Tibial artery (tissue), 4 donors: Measurements from ENCODE around the gene MBIP.
"Not testable (repeated sequence)": the region's sequence is repeated elsewhere in the genome, so short reads cannot be mapped to it uniquely, and the experiment has no call there.

Experiments
- DNase-seq, 2 donors: peaks; one replicate each; pipeline ENCODE4 v3.0.0-alpha.2; 2019
- H3K27ac ChIP-seq, 2 donors: fragments of 200-600 bp; sonication (generic) in 1 of 2; 1 replicate in 1 of 2; 2 replicates in 1 of 2; pipeline ENCODE4 v1.5.1; 2018 to 2019; ENCODE audit warnings: mild to moderate bottlenecking in 1 of 2
- H3K27me3 ChIP-seq, 2 donors: fragments of 200-600 bp; sonication (generic) in 1 of 2; one replicate each; pipeline versions ENCODE4 v1.5.1 to v1.6.0; 2016 to 2019
- H3K36me3 ChIP-seq, 3 donors: fragments of 200-600 bp; sonication (generic) in 2 of 3; one replicate each; pipeline ENCODE4 v1.5.1; 2016 to 2019; ENCODE audit warnings: mild to moderate bottlenecking in 2 of 3
- H3K4me1 ChIP-seq, 4 donors: fragments of 200-600 bp; sonication (generic) in 2 of 4; 1 replicate in 3 of 4; 2 replicates in 1 of 4; pipeline ENCODE4 v1.5.1; 2016 to 2019
- H3K4me3 ChIP-seq, 2 donors: fragments of 200-600 bp; sonication (generic) in 1 of 2; 1 replicate in 1 of 2; 2 replicates in 1 of 2; pipeline ENCODE4 v1.5.1; 2018 to 2019; ENCODE audit warnings: mild to moderate bottlenecking in 2 of 2
- H3K9me3 ChIP-seq, 3 donors: fragments of 200-600 bp; sonication (generic) in 1 of 3; one replicate each; pipeline ENCODE4 v1.5.1; 2016 to 2019
- CTCF ChIP-seq, 2 experiments: fragments of 200-600 bp in 1 of 2; fragments of 450-650 bp in 1 of 2; IDR thresholded peaks; one replicate each; pipeline ENCODE4 v1.5.1; 2017 to 2019; ENCODE audit warnings: antibody characterized with exemption in 2 of 2, mild to moderate bottlenecking in 1 of 2, moderate library complexity in 1 of 2
- intact Hi-C: fragments of 100-400 bp; cut with DNase I; formaldehyde crosslinking; loops from one replicate; pipeline ENCODE4 v1.15.0; 2023; ENCODE audit warnings: low total_unique reads

The MBIP gene

GRCh38 chr14:36339816-36340215 is 19.4 kb upstream of the MBIP start:
- TF ChIP-seq CTCF (IDR thresholded peaks at IDR 0.05): no peak
- peaks cover 0 to 1% of the 10 kb centered on the region in 2 donors for H3K27me3 ChIP-seq
- no peak overlapping the region for H3K4me3 ChIP-seq
- intact Hi-C loops: no loop called here
- no peaks in the 10 kb centered on the region for H3K36me3 ChIP-seq
- no peak overlapping the region for H3K27ac ChIP-seq
- no peak for DNase-seq
- H3K4me1 ChIP-seq: no peaks in the 10 kb centered on the region
- H3K9me3 ChIP-seq: no peaks in the 10 kb centered on the region

GRCh38 chr14:36333119-36333518 is 12.7 kb upstream of the MBIP start:
- no peaks in the 10 kb centered on the region for H3K36me3 ChIP-seq
- TF ChIP-seq CTCF (IDR thresholded peaks at IDR 0.05): no peak
- no peak for DNase-seq
- intact Hi-C loops: no loop called here
- no peak overlapping the region for H3K4me3 ChIP-seq
- no peak overlapping the region for H3K27ac ChIP-seq
- peaks cover 0 to 7% of the 10 kb centered on the region in 2 donors for H3K27me3 ChIP-seq
- no peaks in the 10 kb centered on the region for H3K4me1 ChIP-seq
- H3K9me3 ChIP-seq: no peaks in the 10 kb centered on the region

DNA sequence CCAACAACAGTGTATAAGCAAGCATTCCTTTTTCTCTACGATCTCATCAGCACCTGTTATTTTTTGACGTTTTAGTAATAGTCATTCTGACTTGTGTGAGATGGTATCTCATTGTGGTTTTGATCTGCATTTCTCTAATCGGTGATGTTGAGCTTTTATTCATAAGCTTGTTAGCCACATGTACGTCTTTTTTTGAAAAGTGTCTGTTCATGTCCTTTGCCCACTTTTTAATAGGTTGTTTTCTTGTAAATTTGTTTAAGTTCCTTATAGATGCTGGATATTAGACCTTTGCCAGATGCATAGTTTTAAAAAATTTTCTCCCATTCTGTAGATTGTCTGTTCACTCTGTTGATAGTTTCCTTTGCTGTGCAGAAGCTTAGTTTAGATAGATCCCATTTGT is 7.1 kb upstream of the MBIP start:
- H3K4me3 ChIP-seq, H3K27me3 ChIP-seq, H3K4me1 ChIP-seq, DNase-seq, intact Hi-C loops, H3K9me3 ChIP-seq, H3K36me3 ChIP-seq, H3K27ac ChIP-seq: not testable (repeated sequence)

- H3K27me3 ChIP-seq: no peaks in the 10 kb centered on the region
- H3K36me3 ChIP-seq: no peaks in the 10 kb centered on the region
- H3K4me3 ChIP-seq: no peak overlapping the region
- H3K9me3 ChIP-seq: no peaks in the 10 kb centered on the region
- H3K4me1 ChIP-seq: no peaks in the 10 kb centered on the region
- TF ChIP-seq CTCF (IDR thresholded peaks at IDR 0.05): no peak
- DNase-seq: no peak
- no peak overlapping the region for H3K27ac ChIP-seq
- intact Hi-C loops: no loop called here
Observed at GRCh38 chr14:36325853-36326252, 5.4 kb upstream of the MBIP start.

DNA sequence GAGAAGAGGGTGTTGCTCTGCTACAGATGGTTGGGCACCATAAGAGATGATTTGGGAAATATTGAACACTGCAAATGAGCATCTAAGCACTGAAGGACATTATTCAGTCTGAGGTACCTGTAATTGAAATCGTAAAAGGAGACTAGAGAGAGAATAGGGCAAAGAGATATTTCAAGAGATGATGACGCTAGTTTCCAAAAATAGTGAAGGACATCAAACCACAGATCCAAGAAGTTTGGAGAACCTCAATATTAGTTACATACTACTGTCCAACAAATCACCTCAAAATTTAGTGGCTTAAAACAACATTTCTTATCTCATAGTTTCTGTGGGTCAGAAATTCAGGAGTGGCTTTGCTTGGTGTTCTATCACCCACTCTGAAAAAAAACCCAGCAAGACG is 4.5 kb upstream of the MBIP start:
- intact Hi-C loops: no loop called here
- DNase-seq: no peak
- no peak overlapping the region for H3K27ac ChIP-seq
- no peaks in the 10 kb centered on the region for H3K36me3 ChIP-seq
- no peak overlapping the region for H3K4me3 ChIP-seq
- no peaks in the 10 kb centered on the region for H3K9me3 ChIP-seq
- no peaks in the 10 kb centered on the region for H3K4me1 ChIP-seq
- no peaks in the 10 kb centered on the region for H3K27me3 ChIP-seq
- no peak for TF ChIP-seq CTCF (IDR thresholded peaks at IDR 0.05)

DNA sequence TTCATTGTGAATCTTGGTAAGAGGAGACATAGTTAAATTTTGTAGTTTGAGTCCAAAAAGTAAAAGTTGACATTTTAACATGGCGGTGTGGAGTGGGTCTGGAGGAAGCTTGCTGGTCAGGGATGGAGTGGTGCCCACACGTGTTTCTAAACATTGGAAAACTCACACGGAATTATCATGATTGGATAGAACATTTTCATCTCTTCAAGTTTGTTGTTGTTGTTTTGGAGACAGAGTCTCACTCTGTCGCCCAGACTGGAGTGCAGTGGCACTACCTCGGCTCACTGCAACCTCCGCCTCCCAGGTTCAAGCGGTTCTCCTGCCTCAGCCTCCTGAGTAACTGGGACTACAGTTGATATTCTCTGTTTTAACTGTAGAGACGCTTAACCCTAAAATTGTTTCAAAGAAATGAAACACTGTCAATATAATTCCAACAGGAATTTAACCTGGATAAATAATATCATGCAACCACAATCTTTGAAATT is 502 bp upstream of the MBIP start:
- H3K27ac ChIP-seq: peak overlapping the region; percentile 78 to 82
- H3K9me3 ChIP-seq: no peaks in the 10 kb centered on the region
- no peaks in the 10 kb centered on the region for H3K27me3 ChIP-seq
- no peak for DNase-seq
- H3K36me3 ChIP-seq: no peaks in the 10 kb centered on the region
- H3K4me1 ChIP-seq: peaks cover 0 to 21% (median 0%) of the 10 kb centered on the region in 4 donors
- no peak for TF ChIP-seq CTCF (IDR thresholded peaks at IDR 0.05)
- intact Hi-C loops: no loop called here
- H3K4me3 ChIP-seq: peak overlapping the region; percentile 87 to 90
